GM12875 (cell line): Measurements from ENCODE around the gene ANKHD1.

Experiments used
- H3K4me3 ChIP-seq: one replicate; pipeline ENCODE4 v1.5.1; 2011; ENCODE audit warnings: low read depth, low read length, control low read depth
- CTCF ChIP-seq: IDR thresholded peaks from 2 replicates; pipeline ENCODE4 v1.5.1; 2011; ENCODE audit warnings: low read depth, mild to moderate bottlenecking, control low read depth, inconsistent platforms, low read length, moderate library complexity, borderline replicate concordance; ENCODE audit not compliant: insufficient read depth

Gene ANKHD1

GRCh38 chr5:140382866-140383265 lies 18.8 kb upstream of the ANKHD1 start:
- H3K4me3 ChIP-seq, result no peak overlapping the region
- TF ChIP-seq CTCF, result no peak

GRCh38 chr5:140383300-140383699 lies 18.3 kb upstream of the ANKHD1 start:
- no peak overlapping the region for H3K4me3 ChIP-seq
- no peak for TF ChIP-seq CTCF

- H3K4me3 ChIP-seq, result no peak overlapping the region
- TF ChIP-seq CTCF, result no peak
These were observed 13.6 kb upstream of the ANKHD1 start for GRCh38 chr5:140388052-140388451.

- TF ChIP-seq CTCF, result no peak
These were observed 10.3 kb upstream of the ANKHD1 start for GRCh38 chr5:140391312-140391711.

GRCh38 chr5:140391732-140392131 lies 9.9 kb upstream of the ANKHD1 start:
- TF ChIP-seq CTCF, result no peak

More at GRCh38 chr5:140391312-140391711, 10.3 kb upstream of the ANKHD1 start:
- H3K4me3 ChIP-seq, result no peak overlapping the region

GRCh38 chr5:140393738-140394137 lies 7.9 kb upstream of the ANKHD1 start:
- no peak overlapping the region for H3K4me3 ChIP-seq
- TF ChIP-seq CTCF, result no peak

More at GRCh38 chr5:140391732-140392131, 9.9 kb upstream of the ANKHD1 start:
- H3K4me3 ChIP-seq, result no peak overlapping the region

GRCh38 chr5:140398379-140398811 lies 3.2 kb upstream of the ANKHD1 start:
- no peak overlapping the region for H3K4me3 ChIP-seq
- TF ChIP-seq CTCF, result no peak
